SK-N-SH (cell line): ENCODE results near the gene ZCCHC14. TPM values are rescaled to one million over a fixed set of nuclear protein-coding genes. Genes with fewer than 3 reads are reported as not detected.

ENCODE experiments used
- CTCF ChIA-PET: fragments of 300-600, 350-600 bp; formaldehyde crosslinking; extraction: SDS; loops from one replicate; lab custom pipeline; 2021; lab: Yijun Ruan, JAX
- POLR2A ChIA-PET: fragments of 350-600 bp; sonication (Branson Sonifier 250); formaldehyde crosslinking; extraction: SDS; loops from one replicate; lab custom pipeline; 2020; ENCODE audit warnings: antibody characterized with exemption, inconsistent platforms; lab: Yijun Ruan, JAX
- DNase-seq: peaks from one replicate; pipeline ENCODE4 v3.0.0; 2012
- H2AFZ ChIP-seq: fragments of 200-600 bp; sonication (generic); 2 replicates; pipeline ENCODE4 v1.8.1; 2016; ENCODE audit warnings: antibody characterized with exemption, mild to moderate bottlenecking, low read depth
- H3F3A ChIP-seq: fragments of 200-600 bp; sonication (generic); replicated peaks from 2 replicates; pipeline ENCODE3; 2016; ENCODE audit warnings: antibody characterized with exemption, mild to moderate bottlenecking; ENCODE audit not compliant: insufficient read depth
- H3K27ac ChIP-seq, 2 experiments: fragments of 200-500 bp in 1 of 2; fragments of 200-600 bp in 1 of 2; sonication (Bioruptor generic) in 1 of 2; sonication (generic), shearing (Covaris generic) in 1 of 2; 2 replicates each; pipeline versions ENCODE4 v1.5.1 to v1.6.1; 2014 to 2016; ENCODE audit warnings: low read depth in 2 of 2, inconsistent platforms in 1 of 2, low read length in 1 of 2, mild to moderate bottlenecking in 1 of 2, mixed read lengths in 1 of 2
- H3K27me3 ChIP-seq: fragments of 200-600 bp; sonication (generic), shearing (Covaris generic); 2 replicates; pipeline ENCODE4 v1.6.1; 2016; ENCODE audit warnings: mixed run types; ENCODE audit not compliant: insufficient read depth
- H3K36me3 ChIP-seq, 2 experiments: fragments of 200-500 bp in 1 of 2; fragments of 200-600 bp in 1 of 2; sonication (Bioruptor generic) in 1 of 2; sonication (generic) in 1 of 2; replicated peaks in 1 of 2; 2 replicates each; pipeline versions ENCODE3 to v1.5.1; 2014 to 2016; ENCODE audit warnings: low read length in 1 of 2, mild to moderate bottlenecking in 1 of 2; ENCODE audit not compliant: insufficient read depth in 2 of 2, control insufficient read depth in 1 of 2
- H3K4me1 ChIP-seq, 2 experiments: fragments of 200-500 bp in 1 of 2; fragments of 200-600 bp in 1 of 2; sonication (Bioruptor generic) in 1 of 2; sonication (generic), shearing (Covaris generic) in 1 of 2; 2 replicates each; pipeline versions ENCODE4 v1.5.1 to v1.6.1; 2014 to 2016; ENCODE audit warnings: low read depth in 1 of 2, low read length in 1 of 2, mixed run types in 1 of 2; ENCODE audit not compliant: insufficient read depth in 2 of 2, control insufficient read depth in 1 of 2
- H3K4me2 ChIP-seq: fragments of 200-600 bp; sonication (generic), shearing (Covaris generic); 2 replicates; pipeline ENCODE4 v1.6.1; 2017; ENCODE audit warnings: mixed run types
- H3K4me3 ChIP-seq, 2 experiments: fragments of 200-500 bp in 1 of 2; fragments of 200-600 bp in 1 of 2; sonication (Bioruptor generic) in 1 of 2; sonication (generic), shearing (Covaris generic) in 1 of 2; 2 replicates each; pipeline versions ENCODE4 v1.5.1 to v1.8.1; 2014 to 2016; ENCODE audit warnings: low read depth in 2 of 2, inconsistent platforms in 1 of 2, low read length in 1 of 2, mild to moderate bottlenecking in 1 of 2, mixed read lengths in 1 of 2, moderate library complexity in 1 of 2
- H3K79me2 ChIP-seq: fragments of 200-600 bp; sonication (generic); 2 replicates; pipeline ENCODE4 v1.8.1; 2017; ENCODE audit warnings: mild to moderate bottlenecking; ENCODE audit not compliant: insufficient read depth
- H3K9ac ChIP-seq: fragments of 200-600 bp; sonication (generic); 2 replicates; pipeline ENCODE4 v1.6.1; 2017; ENCODE audit warnings: mixed run types
- H3K9me2 ChIP-seq: fragments of 200-600 bp; sonication (generic); 2 replicates; pipeline ENCODE4 v1.6.1; 2017; ENCODE audit warnings: mixed run types
- H3K9me3 ChIP-seq: fragments of 200-600 bp; sonication (generic); 2 replicates; pipeline ENCODE4 v1.6.1; 2017; ENCODE audit warnings: mixed run types, mild to moderate bottlenecking, moderate library complexity
- H4K20me1 ChIP-seq: fragments of 200-600 bp; sonication (generic); 2 replicates; pipeline ENCODE4 v1.6.1; 2017; ENCODE audit warnings: mild to moderate bottlenecking, mixed run types; ENCODE audit not compliant: insufficient read depth
- CHD2 ChIP-seq: fragments of 150-350 bp; IDR thresholded peaks from 2 replicates; pipeline ENCODE4 v1.6.1; 2018; ENCODE audit warnings: low read length; ENCODE audit not compliant: partially characterized antibody
- CTCF ChIP-seq: fragments of 200-600 bp; sonication (generic); IDR thresholded peaks from 2 replicates; pipeline ENCODE4 v1.6.1; 2017; ENCODE audit warnings: antibody characterized with exemption, mild to moderate bottlenecking, moderate library complexity
- EP300 ChIP-seq, 2 experiments: IDR thresholded peaks; 2 replicates each; pipeline versions ENCODE4 v1.4.0 to v1.6.1; 2012; ENCODE audit warnings: borderline replicate concordance in 1 of 2, low read depth in 1 of 2, low read length in 1 of 2
- FOSL2 ChIP-seq: IDR thresholded peaks from 2 replicates; pipeline ENCODE4 v1.4.0; 2012; ENCODE audit warnings: low read depth, mild to moderate bottlenecking, moderate library complexity, borderline replicate concordance
- FOXM1 ChIP-seq: IDR thresholded peaks from 2 replicates; pipeline ENCODE4 v1.4.0; 2012; ENCODE audit warnings: low read depth, mild to moderate bottlenecking
- GABPA ChIP-seq: IDR thresholded peaks from 2 replicates; pipeline ENCODE4 v1.4.0; 2012; ENCODE audit warnings: low read depth, mild to moderate bottlenecking
- GATA2 ChIP-seq: sonication (generic); formaldehyde crosslinking; IDR thresholded peaks from 2 replicates; pipeline ENCODE4 v1.5.0; 2020; ENCODE audit warnings: mild to moderate bottlenecking, missing genetic modification reagents
- JUND ChIP-seq: IDR thresholded peaks from 2 replicates; pipeline ENCODE4 v1.4.0; 2012
- MAX ChIP-seq: IDR thresholded peaks from 2 replicates; pipeline ENCODE4 v1.4.0; 2012; ENCODE audit warnings: low read depth
- MEF2A ChIP-seq: IDR thresholded peaks from 2 replicates; pipeline ENCODE4 v1.4.0; 2012; ENCODE audit warnings: low read depth, borderline replicate concordance
- MXI1 ChIP-seq: IDR thresholded peaks from 2 replicates; pipeline ENCODE4 v1.6.1; 2012; ENCODE audit warnings: mild to moderate bottlenecking, low read depth, low read length, improper control_type of control experiment
- NRF1 ChIP-seq: IDR thresholded peaks from 2 replicates; pipeline ENCODE4 v1.6.1; 2012; ENCODE audit warnings: low read depth, mild to moderate bottlenecking, low read length
- RCOR1 ChIP-seq: fragments of 150-350 bp; IDR thresholded peaks from 2 replicates; pipeline ENCODE4 v1.6.1; 2017; ENCODE audit warnings: antibody characterized with exemption, low read length
- REST ChIP-seq: IDR thresholded peaks from 2 replicates; pipeline ENCODE4 v1.6.1; 2012; ENCODE audit warnings: mild to moderate bottlenecking, low read depth, low read length, moderate library complexity
- SIN3A ChIP-seq: IDR thresholded peaks from 2 replicates; pipeline ENCODE4 v1.6.1; 2012; ENCODE audit warnings: low read depth, mild to moderate bottlenecking, low read length, moderate library complexity, borderline replicate concordance
- SMC3 ChIP-seq: IDR thresholded peaks from 2 replicates; pipeline ENCODE4 v1.6.1; 2012; ENCODE audit warnings: low read depth, low read length, improper control_type of control experiment
- TCF12 ChIP-seq: IDR thresholded peaks from 2 replicates; pipeline ENCODE4 v1.4.0; 2012
- USF1 ChIP-seq: IDR thresholded peaks from 2 replicates; pipeline ENCODE4 v1.4.0; 2012; ENCODE audit warnings: low read depth, borderline replicate concordance
- USF2 ChIP-seq: fragments of 150-350 bp; IDR thresholded peaks from 2 replicates; pipeline ENCODE4 v1.6.1; 2017; ENCODE audit warnings: antibody characterized with exemption, low read length, low read depth, borderline replicate concordance
- ZBTB33 ChIP-seq: IDR thresholded peaks from 2 replicates; pipeline ENCODE4 v1.4.0; 2012; ENCODE audit warnings: low read depth, borderline replicate concordance
- WGBS: methylation state at CpG from one replicate; pipeline ENCODE4 v1.1.6; 2017; ENCODE audit warnings: low lambda C conversion rate; 5-methylcytosine and 5-hydroxymethylcytosine counted together
- polyA plus RNA-seq, 3 experiments: library from polyadenylated mRNA; depleted of rRNA; stranded (reverse); fragments of >200 nt; gene quantifications; 2 replicates each; pipeline ENCODE4 v1.2.3, GENCODE V29; 2012

Gene ZCCHC14
- polyA plus RNA-seq, 1 of the 3 experiments (the other 2 are of a cell fraction), result 5.7 TPM

GRCh38 chr16:87384162-87384874 is 108.5 kb downstream of the ZCCHC14 start (continued):
- no peak for TF ChIP-seq REST
- TF ChIP-seq CTCF, result no peak
- peak; percentile 76; the same call in 1 of the 2 replicates for TF ChIP-seq MAX
- peak; percentile 70 for TF ChIP-seq MXI1
- TF ChIP-seq ZBTB33, result no peak
- TF ChIP-seq, all 33 proteins: peak for 7

GRCh38 chr16:87383505-87384161 is 109.2 kb downstream of the ZCCHC14 start, which contains the start of gene FBXO31:
Gene FBXO31, minus strand, starts transcription at chr16:87383776. Its CDS starts 32 bp downstream, at chr16:87383744.
- H3K79me2 ChIP-seq, result peaks cover 50% of the 10 kb centered on the region
- H3K9me2 ChIP-seq, result no peaks in the 10 kb centered on the region
- CTCF ChIA-PET, result interaction anchor here (0.6 to 4.4 kb wide), 14 partner anchors 9 to 253 kb away, joined by 3 to 36 read pairs (median 4); partner anchors contain the start of gene C16orf95
- POLR2A ChIA-PET, result interaction anchor here (1.0 to 2.2 kb wide), 7 partner anchors 10 to 66 kb away, joined by 3 to 15 read pairs (median 6); partner anchors contain the start of gene C16orf95
- no peaks in the 10 kb centered on the region for H3K9me3 ChIP-seq
- peaks cover 15% of the 10 kb centered on the region in 2 experiments for H3K4me1 ChIP-seq
- peaks cover 23% of the 10 kb centered on the region for H3F3A ChIP-seq
- WGBS, result 0% methylated on average over 16 of the region's 92 CpGs
- peak within 1 kb of the TSS; percentile 65 to 80 for H3K4me3 ChIP-seq
- peak within 1 kb of the TSS; percentile 84 for H3K9ac ChIP-seq
- H3K27ac ChIP-seq, result peak within 1 kb of the TSS; percentile 84 to 90
- H3K4me2 ChIP-seq, result peak within 1 kb of the TSS; percentile 93
- no peaks in the 10 kb centered on the region for H3K27me3 ChIP-seq
- peak within 1 kb of the TSS; percentile 90 for H2AFZ ChIP-seq
- DNase-seq, result peak; percentile 95
- peaks cover 24% of the 10 kb centered on the region for H4K20me1 ChIP-seq
- no peaks in the 10 kb centered on the region for H3K36me3 ChIP-seq
- TF ChIP-seq FOXM1 (no peak), FOSL2 (peak; percentile 82; the same call in 1 of the 2 replicates), GABPA (peak; percentile 51), USF1 (0 out of 2 replicates have a peak, but pooled peaks have one; percentile 29), USF2 (no peak), CHD2 (peak; percentile 79), RCOR1 (peak; percentile 74), SMC3 (no peak), MEF2A (no peak), GATA2 (CRISPR knock-in tag) (0 out of 2 replicates have a peak, but pooled peaks have one; percentile 15), NRF1 (peak; percentile 86), EP300 (IDR thresholded peaks at IDR 0.05; ENCODE audit: borderline replicate concordance in 1 of 2, low read depth in 1 of 2, low read length in 1 of 2) (no peak; a peak in 1 of 4 replicates), SIN3A (no peak), JUND (no peak), TCF12 (no peak)
